Measurements from ENCODE around the gene NKX1-1.
"Not testable (repeated sequence)": the region's sequence is repeated elsewhere in the genome, so short reads cannot be mapped to it uniquely, and the experiment has no call there.

NKX1-1 gene

DNA sequence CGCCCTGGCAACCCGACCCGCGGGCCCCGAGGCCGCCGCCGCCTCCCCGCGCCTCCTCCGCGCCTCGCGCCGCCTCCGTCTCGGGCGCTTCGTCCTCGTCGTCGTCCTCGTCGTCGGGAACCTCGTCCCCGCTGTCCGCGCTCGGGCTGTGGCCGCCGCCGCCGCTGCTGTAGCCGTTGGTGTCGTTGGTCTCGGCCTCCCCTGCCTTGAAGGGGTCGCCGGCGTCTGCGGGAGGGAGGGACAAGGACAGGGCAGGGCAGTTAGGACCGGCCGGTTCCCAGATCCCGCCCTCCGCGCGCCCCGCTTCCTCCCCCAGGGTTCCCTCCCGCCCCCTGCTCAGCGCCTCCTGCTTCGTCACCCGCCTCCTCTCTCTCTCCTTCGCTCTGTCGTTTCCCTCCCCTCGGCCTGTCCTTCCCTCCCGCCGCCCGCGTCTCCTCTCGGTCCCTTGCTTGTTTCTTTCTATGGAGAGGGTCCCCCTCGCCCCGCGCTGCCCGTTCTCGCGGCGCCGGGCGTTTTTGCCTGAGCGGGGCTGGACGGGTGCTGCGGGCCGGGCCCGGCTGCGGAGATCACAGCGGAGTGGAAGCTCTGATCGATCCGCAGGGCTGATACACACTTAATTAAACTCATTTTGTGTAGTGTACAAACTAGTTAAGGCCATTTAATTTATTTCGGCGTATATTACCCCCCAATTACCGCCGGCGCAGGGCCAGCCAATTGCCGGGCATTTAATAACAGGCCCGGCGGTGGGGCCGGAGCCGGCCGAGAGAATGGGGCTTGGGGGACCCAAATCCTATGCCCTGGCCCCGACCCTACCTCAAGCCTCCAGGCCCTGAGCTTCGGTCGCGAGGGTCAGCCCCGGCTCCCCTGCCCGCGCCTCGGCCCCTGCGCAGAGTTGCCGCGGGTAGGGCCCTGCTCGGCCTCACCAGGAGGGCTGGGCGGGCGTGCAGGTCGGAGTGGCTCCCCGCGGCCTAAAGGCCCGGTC lies 2.4 kb downstream of the NKX1-1 start:
- DNase-seq = no peak

DNA sequence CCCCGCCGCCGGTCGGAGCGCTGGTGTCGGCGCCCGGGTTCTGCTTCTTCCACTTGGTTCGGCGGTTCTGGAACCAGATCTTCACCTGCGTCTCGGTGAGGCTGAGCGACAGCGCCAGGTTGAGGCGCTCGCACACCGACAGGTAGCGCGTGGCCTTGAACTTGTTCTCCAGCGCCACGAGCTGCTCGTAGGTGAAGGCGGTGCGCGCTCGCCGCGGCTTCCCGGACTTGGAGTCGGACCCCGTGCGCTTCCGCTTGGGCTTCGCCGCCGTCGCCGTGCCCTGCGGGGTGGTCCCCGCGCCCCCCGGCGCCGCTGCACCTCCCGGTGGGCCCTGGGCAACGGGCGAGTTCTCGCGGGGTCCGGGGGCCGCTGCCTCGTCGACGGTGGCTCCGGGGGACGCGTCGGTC lies 3.1 kb downstream of the NKX1-1 start:
- no peak for DNase-seq

DNA sequence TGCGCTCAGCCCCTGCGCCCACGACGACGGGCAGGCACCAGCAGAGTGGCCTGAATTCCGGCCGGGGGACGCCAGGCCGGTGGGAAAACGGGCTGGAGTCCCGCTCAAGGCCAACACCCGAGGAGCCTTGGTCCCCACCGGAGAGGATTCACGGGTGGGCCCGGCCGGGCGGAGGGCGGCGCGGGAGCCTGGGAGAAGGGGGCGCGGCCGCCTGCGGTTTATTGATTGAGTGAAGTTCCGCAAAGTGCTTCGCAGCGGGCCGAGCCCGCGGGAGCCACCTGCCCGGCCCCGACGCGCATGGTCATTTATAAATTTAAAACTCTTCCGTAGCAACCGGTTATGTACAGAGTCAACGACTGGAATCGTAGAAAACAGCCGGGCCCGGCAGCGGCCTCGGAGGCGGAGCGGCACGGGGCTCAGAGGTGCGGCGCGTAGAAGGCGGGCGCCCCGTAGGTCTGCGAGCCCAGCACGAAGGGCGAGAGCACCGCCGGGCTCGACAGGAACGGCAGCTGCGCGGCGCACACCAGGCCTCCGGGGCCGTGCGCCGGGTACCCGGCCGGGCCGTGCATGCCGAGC lies 3.6 kb downstream of the NKX1-1 start:
- DNase-seq = no peak

DNA sequence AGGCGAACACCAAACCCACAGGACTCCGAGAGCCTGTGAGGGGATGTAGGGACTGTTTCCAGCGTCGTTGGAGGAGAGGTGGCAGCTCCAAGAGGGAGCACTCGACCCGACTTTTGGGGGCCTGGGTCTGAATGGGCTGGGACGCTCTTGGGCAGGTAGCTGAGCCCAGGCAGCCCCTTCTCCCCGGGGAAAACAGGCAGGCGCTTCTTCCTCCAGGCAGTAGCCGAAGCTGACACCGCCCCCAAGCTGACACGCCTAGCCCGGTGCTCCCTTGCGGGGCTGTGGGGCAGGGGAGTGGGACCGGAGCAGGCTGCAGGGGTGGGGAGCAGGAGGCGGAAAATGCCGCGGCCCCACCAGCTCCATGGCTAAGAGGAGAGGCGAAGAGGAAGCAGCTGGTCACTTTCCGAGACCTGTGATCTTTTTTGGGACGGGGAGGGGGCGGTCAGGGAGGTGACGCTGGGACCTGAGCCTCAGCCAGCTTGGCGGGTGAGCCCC lies 4.2 kb downstream of the NKX1-1 start:
- DNase-seq = no peak

DNA sequence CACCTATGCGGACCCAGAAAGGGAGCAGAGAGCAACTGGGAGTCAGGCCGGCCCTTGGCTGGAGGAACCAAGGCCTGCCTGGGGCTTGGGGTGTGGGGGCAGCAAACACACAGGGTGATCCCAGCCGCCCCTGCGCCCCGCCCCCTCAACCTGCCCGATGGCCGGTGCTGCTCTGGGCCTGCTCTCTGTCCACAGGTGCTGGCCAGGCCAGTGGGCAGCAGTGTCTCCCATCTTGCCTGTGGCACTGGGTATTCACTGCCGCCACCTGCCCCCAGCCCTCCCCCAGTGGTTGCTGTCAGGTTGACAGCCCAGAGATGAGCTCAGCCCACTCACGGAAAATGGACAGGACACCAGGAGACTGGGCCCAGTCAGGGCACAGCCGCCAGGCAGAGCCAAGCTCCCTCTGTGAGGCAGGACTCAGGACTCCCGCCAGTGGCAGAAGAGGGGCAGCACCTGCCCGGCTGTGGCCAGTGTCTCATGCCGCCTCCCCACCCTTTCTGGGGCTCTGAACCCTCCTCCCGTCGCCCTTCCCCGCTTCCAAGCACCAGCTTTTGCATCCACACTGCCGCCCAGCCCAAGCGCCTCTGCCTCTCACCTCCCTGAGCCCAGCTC lies 4.7 kb downstream of the NKX1-1 start:
- DNase-seq = no peak

DNA sequence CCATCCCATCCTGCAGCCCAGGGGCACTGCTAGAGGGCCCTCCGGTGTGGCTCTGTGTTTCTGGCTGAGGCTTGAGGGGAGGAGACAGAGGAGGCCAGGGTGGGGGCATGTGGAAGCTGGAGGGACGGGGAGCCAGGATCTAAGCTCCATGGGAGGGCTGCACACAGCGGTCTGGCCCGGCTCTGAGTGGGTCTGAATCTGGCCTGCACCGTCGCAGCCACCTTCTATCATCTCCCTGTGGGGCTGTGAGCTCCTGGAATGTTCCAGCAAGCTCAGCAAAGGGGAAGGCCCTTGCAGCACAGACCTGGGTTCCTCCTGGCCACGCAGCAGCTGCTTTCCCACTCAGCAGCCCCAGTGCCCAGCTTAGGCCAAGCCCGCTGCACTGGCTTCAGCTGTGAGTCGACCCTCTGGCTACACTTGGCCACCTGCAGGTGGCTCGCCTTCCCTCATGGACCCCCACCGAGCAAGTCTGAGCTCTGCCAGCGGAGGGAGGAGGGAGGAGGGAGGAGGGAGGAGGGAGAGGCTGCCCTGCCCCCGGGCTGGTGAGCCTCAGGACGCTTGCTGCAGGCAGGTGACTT lies 5.3 kb downstream of the NKX1-1 start:
- DNase-seq = no peak

DNA sequence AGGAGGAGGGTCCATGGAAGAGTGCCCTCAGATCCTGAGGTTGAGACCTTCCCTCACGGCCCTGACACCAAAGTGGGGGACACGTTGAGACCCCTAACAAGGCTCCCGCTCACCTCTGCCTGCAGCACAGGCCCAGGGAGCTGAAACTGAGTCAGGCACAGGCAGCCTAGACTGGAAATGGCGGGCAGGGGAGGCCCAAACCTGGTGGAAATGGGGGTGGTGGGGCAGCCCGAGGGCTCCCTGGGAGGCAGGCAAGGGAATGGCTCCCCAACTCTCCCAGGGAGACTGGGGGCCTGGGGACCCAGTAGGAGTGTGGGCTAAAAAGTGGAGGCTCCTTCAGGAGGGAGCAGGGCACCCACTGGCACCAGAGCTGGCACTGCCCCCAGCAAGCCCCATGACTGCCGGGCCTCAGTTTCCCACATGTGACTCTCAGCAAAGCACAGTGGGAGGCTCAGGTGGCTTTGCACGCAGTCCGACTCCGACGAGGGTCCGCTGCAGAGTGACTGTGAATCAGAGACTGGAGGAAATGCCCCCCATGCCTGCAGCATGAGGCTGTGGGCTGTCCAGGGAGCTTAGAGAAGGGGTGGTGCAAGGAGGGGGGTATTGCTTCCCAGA lies 5.9 kb downstream of the NKX1-1 start:
- no peak for DNase-seq

DNA sequence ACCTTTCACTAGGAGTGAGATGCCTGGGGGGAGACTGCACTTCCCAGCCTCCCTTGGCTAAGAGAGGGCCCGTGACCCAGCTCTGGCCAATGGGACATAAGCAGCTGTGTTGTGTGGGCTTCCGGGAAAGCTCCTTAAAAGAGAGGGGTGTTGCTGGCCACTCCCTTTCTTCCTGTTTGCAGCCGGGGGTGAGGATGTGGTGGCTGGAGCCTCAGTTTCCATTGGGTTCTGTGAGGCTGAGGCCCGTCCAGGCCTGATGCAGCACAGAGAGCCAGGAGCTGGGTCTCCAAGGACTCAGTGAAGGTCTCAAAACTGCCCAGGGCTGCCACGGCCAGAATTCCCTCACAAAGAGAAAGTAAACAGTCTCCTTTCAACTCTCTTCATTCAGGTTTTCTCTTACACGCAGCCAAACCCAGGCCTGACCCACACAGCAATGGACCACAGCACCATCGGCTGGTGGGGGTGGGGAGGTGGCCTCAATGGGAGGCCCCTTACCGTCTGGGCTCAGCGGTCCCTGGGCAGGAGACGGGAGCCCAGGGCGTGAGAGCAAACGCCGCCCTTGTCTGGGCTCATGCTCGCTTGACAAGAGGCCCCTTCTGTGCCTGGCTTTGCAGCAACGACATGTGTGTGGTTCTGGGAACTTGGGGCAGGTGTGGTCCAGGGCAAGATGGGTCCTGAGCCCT lies 6.6 kb downstream of the NKX1-1 start:
- no peak for DNase-seq

DNA sequence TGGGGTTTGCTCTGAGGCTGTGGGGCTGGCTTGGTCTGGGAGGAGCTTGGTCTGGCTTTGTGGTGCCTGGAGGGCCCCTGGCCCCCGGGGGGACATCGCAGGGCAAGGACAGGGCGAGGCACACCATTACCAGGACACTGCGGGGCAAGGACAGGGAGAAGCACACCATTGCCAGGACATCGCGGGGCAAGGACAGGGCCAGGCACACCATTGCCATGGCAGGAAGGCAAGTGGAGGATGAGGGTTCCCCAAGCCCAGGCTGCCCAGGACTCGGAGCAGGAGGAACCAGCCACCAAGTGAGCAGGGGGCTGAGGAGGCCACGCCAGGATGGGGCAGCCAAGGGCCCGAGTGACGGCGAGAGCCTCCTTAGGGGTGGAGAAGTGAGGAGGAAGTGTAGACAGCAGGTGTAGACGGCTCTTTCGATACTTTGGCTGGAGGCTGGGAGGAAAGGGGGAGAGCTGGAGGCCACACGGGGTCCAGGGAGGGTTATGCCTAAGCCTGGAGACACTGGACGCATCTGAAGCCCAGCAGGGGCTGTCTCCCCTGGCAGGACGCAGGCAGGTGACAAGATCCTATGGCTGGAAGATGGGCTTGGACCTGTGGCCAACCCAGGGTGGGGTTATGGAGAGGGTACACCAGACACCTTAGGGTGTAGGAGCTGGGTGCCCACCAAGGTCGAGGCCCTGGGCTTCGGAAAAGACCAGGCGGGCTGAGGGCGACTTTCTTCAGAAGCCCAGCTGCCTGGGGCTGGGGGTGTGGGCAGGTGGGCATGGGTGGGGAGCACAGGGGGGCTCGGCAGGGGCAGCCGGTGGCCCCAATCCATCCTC lies 7.3 kb downstream of the NKX1-1 start:
- no peak for DNase-seq

DNA sequence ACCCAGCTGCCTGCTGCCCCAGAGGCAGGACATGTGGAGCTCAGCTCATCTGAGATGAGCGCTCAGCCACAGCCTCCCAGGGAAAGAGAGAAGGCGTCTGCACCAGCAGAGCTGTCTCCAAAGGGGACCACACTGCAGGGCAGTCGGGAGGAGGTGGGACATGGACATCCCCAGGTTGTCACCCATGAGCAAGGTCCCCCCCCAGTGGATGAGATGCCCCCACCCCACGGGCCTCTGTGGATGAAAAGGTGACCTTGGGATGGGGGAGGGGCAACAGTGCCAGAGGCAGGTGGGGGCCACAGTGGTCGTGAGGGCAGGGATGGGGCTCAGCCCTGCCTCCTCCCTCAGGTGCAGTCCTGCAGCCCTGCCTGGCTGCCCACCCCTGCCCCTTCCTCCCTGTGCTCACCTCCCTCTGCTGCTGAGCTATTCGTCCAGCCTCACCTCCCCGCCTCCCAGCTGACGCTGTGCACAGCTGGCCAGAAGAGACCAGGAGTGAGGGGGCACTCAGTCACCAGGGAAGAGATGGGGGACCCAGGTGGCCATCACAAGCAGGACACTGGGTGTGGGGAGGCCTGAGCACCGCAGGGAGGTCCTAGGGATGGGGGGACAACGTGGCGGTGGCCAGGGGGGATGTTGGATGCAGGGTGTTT lies 9.3 kb downstream of the NKX1-1 start:
- DNase-seq = no peak

DNA sequence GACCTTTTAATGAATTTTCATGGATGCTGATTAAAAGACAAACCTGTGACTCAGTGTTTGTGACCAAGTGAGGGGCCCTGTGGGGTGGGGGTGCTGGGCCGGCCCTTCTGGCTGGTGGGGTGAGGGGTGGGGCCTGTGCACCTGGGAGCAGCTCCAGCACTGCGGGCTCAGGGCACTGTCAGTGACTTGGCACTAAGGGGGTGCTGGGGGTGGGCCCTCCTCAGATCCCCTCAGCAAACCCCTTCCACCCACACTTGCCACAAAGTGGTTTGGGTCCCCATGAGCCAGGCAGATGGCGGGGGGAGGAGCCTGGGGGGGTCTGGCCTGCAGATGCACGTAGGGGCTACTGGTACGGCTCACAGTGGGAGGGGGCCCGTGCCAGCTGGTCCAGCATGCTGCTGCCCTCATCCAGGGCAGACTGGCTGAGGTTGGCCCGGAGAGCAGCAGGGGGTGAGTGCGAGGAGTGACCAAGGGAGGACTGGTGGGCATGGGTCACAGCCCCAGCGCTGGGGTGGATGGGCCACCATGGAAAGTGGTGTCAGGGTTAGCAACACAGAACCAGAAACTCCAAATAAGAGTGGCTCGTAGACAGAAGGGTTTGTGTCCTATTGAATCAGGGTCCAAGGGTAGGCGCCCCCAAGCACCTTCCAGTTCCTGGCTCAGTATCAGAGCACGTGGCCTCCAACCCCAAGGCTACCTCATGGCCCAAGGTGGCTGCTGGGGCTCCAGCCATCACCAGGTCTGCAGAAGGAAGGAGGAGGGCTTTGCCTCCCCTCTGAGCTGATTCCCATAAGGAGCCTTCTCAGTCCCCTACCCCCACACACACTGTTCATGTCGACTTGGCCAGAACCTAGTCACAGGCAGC lies 10.1 kb downstream of the NKX1-1 start:
- no peak for DNase-seq

DNA sequence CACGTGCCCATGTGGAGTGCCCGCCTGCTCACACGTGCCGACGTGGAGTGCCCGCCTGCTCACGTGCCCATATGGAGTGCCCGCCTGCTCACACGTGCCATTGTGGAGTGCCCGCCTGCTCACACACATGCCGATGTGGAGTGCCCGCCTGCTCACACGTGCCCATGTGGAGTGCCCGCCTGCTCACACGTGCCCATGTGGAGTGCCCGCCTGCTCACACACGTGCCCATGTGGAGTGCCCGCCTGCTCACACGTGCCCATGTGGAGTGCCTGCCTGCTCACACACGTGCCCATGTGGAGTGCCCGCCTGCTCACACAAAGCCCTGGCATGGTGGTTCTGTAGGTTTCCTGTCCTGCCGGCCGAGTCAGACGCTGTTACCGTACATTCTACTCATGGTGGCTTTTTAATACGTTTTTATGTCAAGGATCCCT lies 10.8 kb downstream of the NKX1-1 start:
- not testable (repeated sequence) for DNase-seq

DNA sequence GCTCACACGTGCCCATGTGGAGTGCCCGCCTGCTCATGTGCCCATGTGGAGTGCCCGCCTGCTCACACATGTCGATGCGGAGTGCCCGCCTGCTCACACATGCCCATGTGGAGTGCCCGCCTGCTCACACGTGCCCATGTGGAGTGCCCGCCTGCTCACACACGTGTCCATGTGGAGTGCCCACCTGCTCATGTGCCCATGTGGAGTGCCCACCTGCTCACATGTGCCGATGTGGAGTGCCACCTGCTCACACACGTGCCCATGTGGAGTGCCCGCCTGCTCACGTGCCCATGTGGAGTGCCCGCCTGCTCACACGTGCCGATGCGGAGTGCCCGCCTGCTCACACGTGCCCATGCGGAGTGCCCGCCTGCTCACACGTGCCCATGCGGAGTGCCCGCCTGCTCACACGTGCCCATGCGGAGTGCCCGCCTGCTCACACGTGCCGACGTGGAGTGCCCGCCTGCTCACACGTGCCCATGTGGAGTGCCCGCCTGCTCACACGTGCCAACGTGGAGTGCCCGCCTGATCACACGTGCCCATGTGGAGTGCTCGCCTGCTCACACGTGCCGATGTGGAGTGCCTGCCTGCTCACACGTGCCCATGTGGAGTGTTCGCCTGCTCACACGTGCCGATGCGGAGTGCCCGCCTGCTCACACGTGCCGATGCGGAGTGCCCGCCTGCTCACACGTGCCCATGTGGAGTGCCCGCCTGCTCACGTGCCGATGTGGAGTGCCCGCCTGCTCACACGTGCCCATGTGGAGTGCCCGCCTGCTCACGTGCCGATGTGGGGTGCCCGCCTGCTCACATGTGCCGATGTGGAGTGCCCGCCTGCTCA lies 11.5 kb downstream of the NKX1-1 start:
- not testable (repeated sequence) for DNase-seq

DNA sequence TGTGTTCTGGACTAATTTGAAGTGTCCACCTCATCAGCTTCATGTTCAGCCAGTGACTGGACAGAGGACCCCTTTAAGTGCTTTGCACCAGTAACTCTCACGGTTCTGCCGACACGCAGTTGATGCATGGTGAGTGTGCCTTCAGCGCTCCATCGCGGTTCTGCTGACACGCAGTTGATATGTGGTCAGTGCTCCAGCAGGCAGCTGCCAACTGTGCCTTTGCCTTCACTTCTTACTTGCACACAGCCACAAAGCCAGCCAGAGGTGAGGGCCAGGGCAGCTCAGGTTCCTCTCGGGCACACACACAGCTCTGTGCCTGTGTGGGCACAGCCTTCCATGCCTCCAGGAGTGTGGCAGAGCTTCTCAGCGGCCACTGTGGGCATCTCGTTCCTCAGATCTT lies 12.4 kb downstream of the NKX1-1 start:
- no peak for DNase-seq

DNA sequence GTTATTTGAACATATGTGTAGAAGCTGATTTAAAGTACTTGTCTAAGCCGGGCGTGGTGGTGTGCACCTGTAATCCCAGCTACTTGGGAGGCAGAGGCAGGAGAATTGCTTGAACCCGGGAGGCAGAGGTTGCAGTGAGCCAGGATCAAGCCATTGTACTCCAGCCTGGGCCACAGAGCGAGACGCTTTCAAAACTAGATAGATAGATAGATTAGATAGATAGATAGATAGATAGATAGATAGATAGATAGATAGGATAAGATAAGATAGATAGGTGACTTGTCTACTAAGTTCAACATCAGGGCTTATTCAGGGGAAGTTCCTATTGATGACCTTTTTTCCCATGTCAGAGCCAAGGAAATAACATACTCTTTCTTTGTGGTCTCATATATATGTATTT lies 12.9 kb downstream of the NKX1-1 start:
- not testable (repeated sequence) for DNase-seq

DNA sequence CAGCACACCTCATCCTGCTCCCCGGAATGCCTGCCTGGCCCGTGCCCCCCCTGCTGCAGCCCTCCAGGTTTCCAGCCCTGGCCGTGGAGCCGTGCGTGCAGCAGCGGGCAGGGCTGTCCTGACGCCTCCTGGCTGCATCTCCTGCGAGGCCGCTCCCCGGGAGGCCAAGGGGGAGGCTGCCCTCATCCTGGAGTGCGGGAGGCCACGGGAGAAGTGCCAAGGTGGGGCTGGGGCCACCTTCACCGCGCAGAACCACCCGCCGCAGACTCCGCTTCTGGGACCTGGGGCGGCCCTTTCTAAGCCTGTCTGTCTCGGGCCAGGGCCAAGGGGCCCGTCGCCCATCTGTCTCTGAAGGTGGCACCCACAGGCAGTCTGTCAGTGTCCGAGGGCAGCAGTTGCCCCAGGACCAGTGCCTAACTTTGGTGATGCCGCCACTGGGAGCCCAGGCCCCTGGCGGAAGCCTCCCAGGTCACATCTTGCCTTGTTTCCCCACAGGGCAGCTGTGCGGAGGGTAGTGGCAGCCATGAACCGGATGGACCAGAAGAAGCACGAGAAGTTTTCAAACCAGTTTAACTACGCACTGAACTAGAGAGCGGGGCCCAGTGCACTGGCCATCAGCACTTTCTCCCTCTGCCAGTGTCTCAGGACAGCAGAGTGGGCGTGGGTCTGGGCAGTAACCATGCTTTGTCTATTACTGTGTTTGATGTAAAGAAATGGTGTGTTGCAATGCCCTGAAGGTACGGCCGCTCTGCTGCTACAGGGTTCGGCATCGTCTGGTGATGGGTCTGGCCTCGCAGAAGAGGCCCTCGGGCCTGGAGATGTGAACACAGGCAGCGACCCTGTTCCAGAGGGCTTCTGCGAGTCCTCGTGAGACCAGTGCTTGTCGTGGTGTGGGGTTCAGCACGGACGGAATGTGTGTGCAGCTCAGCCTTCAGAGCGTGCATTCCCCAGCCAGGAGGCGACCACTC lies 20.6 kb downstream of the NKX1-1 start:
- no peak for DNase-seq

DNA sequence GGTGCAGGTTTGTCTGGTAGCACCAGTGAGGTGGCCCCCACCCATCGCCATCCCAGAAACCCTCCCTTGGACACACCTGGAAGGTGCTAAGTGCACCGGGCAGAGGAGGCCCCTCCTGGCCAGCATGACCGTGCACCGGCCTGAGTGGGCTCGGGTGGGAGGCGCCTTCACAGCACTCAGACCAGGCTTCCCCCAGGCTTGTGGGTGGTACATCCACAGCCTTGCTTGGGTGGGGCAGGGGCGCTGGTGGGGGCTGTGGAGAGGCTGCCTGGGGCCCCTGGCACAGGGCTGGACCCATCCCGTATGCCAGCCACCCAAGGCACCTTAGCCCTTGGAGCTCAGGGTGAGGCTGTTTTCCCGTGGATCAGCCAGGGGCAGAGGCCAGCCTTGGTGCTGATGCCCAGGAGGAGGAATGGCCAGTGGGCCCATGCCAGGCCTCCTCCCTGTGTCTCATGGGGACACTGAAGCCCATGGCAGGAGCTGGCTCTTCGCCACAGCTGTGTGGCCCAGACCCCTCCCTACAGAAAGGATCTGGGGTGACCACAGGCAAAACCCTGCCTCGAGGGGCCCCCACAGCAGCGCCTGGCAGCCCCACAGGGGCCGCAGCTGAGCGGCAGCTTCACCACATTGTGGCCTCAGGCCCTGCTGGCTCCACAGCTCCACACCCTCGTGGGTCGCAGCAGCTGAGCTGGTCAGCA lies 21.4 kb downstream of the NKX1-1 start:
- DNase-seq = no peak
